Measurements from ENCODE around the gene CMA1. TPM values are rescaled to one million over a fixed set of nuclear protein-coding genes. Genes with fewer than 3 reads are reported as not detected.
"Not testable (repeated sequence)": the region's sequence is repeated elsewhere in the genome, so short reads cannot be mapped to it uniquely, and the experiment has no call there.

CMA1 gene
- polyA plus RNA-seq, 4 donors = 0.16 to 0.94 (median 0.40) TPM

DNA sequence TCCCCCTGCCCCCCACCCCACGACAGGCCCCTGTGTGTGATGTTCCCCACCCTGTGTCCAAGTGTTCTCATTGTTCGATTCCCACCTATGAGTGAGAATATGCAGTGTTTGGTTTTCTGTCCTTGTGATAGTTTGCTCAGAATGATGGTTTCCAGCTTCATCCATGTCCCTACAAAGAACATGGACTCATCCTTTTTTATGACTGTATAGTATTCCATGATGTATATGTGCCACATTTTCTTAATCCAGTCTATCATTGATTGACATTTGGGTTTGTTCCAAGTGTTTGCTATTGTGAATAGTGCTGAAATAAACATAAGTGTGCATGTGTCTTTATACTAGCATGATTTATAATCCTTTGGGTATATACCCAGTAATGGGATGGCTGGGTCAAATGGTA, 37.6 kb downstream of the CMA1 start:
- not testable (repeated sequence) for DNase-seq (ENCODE audit: low read depth in 4 of 4, low spot score in 2 of 4)

DNA sequence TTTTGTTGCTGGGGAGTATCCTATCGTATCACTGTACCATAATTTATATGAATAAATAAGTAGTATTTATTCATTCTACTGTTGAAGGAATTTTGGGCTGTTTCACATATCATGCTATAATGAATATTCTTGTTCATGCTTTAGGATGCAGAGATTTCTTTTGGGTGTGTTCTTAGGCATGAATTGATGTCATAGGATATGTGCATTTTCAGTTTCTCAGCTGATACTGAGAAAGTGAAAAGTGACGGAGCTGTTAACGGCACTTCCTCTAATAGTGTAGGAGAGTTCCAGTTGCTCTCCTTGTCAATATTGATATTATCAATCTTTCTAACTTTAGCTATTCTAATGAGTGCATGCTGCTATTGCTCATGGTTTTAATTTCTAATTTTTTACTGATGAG, 42.3 kb downstream of the CMA1 start:
- no peak for DNase-seq (ENCODE audit: low read depth in 4 of 4, low spot score in 2 of 4)

- no peak for DNase-seq (ENCODE audit: low read depth in 4 of 4, low spot score in 2 of 4)
Observed at GRCh38 chr14:24465368-24465767, 42.7 kb downstream of the CMA1 start.

GRCh38 chr14:24463884-24464785, 43.9 kb downstream of the CMA1 start:
- no peak for DNase-seq (ENCODE audit: low read depth in 4 of 4, low spot score in 2 of 4)

DNA sequence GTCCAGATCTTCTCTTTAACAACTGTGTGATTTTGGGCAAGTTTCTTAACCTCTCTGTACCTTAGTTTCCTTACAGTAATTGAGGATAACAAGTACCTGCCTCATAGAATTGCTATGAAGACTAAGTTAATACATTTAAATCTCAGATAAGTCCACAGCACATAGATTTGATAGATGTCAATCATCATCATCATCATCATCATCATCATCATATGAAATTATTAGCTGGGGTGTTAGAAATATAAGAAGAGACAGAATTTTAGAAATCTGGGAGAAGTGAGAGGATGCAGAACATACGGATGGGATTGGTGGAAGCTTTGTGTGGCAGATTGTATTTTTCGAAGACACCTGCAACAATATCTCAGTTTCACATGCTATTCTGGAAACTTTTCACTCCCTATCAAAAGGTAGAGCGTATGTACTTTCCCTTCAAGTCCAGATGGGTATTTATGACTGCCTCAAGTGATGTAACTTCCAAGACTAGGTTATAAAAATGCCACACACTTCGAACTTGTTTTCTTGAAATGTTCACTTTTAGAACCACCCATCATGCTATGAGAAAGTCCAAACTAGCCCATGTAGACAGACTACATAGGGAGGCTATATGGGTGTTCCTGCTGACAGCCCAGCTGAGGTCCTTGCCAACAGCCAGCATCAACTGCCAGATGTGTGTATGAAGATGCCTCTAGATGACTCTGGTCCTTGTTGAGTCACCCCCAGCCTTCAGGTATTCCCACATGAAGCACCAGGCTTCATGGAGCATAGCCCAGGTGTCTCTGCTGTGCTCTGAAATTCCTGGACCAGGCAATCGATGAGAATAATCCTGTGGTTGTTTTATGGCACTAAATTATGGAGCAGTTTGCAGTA, 44.8 kb downstream of the CMA1 start:
- no peak for DNase-seq (ENCODE audit: low read depth in 4 of 4, low spot score in 2 of 4)

GRCh38 chr14:24461336-24461735, 46.7 kb downstream of the CMA1 start:
- no peak for DNase-seq (ENCODE audit: low read depth in 4 of 4, low spot score in 2 of 4)

- DNase-seq (ENCODE audit: low read depth in 4 of 4, low spot score in 2 of 4) = no peak
Observed at GRCh38 chr14:24459331-24459730, 48.7 kb downstream of the CMA1 start.

DNA sequence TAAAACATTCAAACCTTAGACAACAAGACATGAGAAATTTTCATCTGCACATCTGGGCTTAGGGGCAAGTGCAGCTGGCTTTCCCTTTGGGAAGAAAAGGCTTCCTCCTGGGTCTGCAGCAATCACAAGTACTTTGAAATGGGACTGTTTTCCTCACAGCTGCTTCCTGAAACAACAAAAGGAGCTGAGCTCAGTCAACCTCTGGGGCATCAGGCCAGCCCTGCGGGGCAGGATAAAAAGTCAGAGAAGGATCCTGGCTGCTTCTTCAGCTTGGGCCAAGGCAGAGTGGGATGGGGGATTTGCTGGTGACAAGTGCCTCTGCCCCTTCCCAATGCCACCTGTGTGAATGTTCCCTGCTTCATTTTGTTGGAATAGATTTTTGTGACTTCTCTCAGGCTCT, 49.3 kb downstream of the CMA1 start:
- DNase-seq (ENCODE audit: low read depth in 4 of 4, low spot score in 2 of 4) = no peak

DNA sequence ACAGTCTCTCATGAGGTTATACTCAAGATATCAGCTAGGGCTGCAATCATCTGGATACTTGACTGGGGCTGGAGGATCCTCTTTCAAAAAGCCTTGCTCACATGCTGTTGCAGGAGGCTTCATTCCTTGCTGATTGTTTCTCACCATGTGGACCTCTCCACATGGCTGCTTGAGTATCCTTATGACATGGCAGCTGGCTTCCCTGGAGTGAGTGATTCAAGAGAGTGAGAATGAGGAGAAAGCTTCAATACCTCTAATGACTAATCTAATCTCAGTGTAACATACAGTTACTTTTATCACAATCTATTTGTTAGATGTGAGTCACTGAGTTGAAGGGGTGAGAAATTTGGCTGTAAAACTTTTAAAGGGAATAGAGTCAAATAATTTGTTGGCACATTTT, 51.1 kb downstream of the CMA1 start:
- no peak for DNase-seq (ENCODE audit: low read depth in 4 of 4, low spot score in 2 of 4)

Other genes starting within 250 kb of the CMA1 start
- gene TGM1, start 245.1 kb downstream of the CMA1 start, polyA plus RNA-seq (ENCODE audit: insufficient read length in 4 of 4) = 1 to 10 TPM in 3 of 4 donors, under 1 TPM in 1; 0.92 to 4.5 (median 2.5) TPM
- gene RABGGTA, start 236.7 kb downstream of the CMA1 start, polyA plus RNA-seq (ENCODE audit: insufficient read length in 4 of 4) = 10 to 100 TPM; 18.0 to 31.1 (median 20.8) TPM
- gene DHRS1, start 208.5 kb downstream of the CMA1 start, polyA plus RNA-seq (ENCODE audit: insufficient read length in 4 of 4) = 10 to 100 TPM; 41.0 to 52.5 (median 49.9) TPM
- 10 to 100 TPM; 24.1 to 29.0 (median 26.9) TPM for gene NOP9, start 208.4 kb downstream of the CMA1 start, polyA plus RNA-seq (ENCODE audit: insufficient read length in 4 of 4)
- gene CIDEB, start 200.3 kb downstream of the CMA1 start, polyA plus RNA-seq (ENCODE audit: insufficient read length in 4 of 4) = 10 to 100 TPM; 22.4 to 25.3 (median 23.9) TPM
- gene LTB4R2, start 198.1 kb downstream of the CMA1 start, polyA plus RNA-seq (ENCODE audit: insufficient read length in 4 of 4) = 1 to 10 TPM; 1.6 to 5.6 (median 2.9) TPM
- 1 to 10 TPM; 2.2 to 7.3 (median 5.0) TPM for gene LTB4R, start 196.8 kb downstream of the CMA1 start, polyA plus RNA-seq (ENCODE audit: insufficient read length in 4 of 4)
- gene ADCY4, start 173.2 kb downstream of the CMA1 start, polyA plus RNA-seq (ENCODE audit: insufficient read length in 4 of 4) = 10 to 100 TPM; 15.8 to 26.6 (median 21.4) TPM
- 1 to 10 TPM; 2.6 to 4.4 (median 3.5) TPM for gene RIPK3, start 168.3 kb downstream of the CMA1 start, polyA plus RNA-seq (ENCODE audit: insufficient read length in 4 of 4)
- gene NFATC4, start 140.1 kb downstream of the CMA1 start, polyA plus RNA-seq (ENCODE audit: insufficient read length in 4 of 4) = 10 to 100 TPM; 49.8 to 95.6 (median 72.3) TPM
- gene NYNRIN, start 109.3 kb downstream of the CMA1 start, polyA plus RNA-seq (ENCODE audit: insufficient read length in 4 of 4) = 10 to 100 TPM; 47.9 to 53.0 (median 49.6) TPM
- 1 to 10 TPM; 2.7 to 3.8 (median 3.2) TPM for gene CBLN3, start 78.6 kb downstream of the CMA1 start, polyA plus RNA-seq (ENCODE audit: insufficient read length in 4 of 4)
- 10 to 100 TPM; 39.5 to 53.7 (median 46.6) TPM for gene KHNYN, start 78.3 kb downstream of the CMA1 start, polyA plus RNA-seq (ENCODE audit: insufficient read length in 4 of 4)
- gene SDR39U1, start 65.5 kb downstream of the CMA1 start, polyA plus RNA-seq (ENCODE audit: insufficient read length in 4 of 4) = 10 to 100 TPM; 49.6 to 92.1 (median 72.5) TPM
- under 1 TPM; 0.27 to 0.88 (median 0.69) TPM for gene CTSG, start 68.0 kb upstream of the CMA1 start, polyA plus RNA-seq (ENCODE audit: insufficient read length in 4 of 4)
- under 1 TPM in 2 of 4 donors, not detected in 2; 0.24 to 0.35 TPM for gene GZMH, start 101.4 kb upstream of the CMA1 start, polyA plus RNA-seq (ENCODE audit: insufficient read length in 4 of 4)
- gene GZMB, start 125.9 kb upstream of the CMA1 start, polyA plus RNA-seq (ENCODE audit: insufficient read length in 4 of 4) = 1 to 10 TPM in 1 of 4 donors, under 1 TPM in 3; 0.49 to 1.0 (median 0.69) TPM

All from left renal cortex interstitium (tissue), 4 donors.